Measurements from ENCODE around the gene MAPKAPK3.
"Not testable (repeated sequence)": the region's sequence is repeated elsewhere in the genome, so short reads cannot be mapped to it uniquely, and the experiment has no call there.

MAPKAPK3 gene

GRCh38 chr3:50658416-50658815 lies 41.5 kb downstream of the MAPKAPK3 start:
- no peak for DNase-seq (ENCODE audit: extremely low spot score)
- CTCF ChIA-PET, result interaction anchor here (1.2 to 1.4 kb wide), 3 partner anchors 9 to 43 kb away, joined by 3 to 4 read pairs (median 4); no protein-coding TSS in a partner anchor
- POLR2A ChIA-PET, result no interaction called here
- TF ChIP-seq CTCF (IDR thresholded peaks at IDR 0.05; ENCODE audit: control extremely low read depth, extremely low read depth, low read depth, missing control alignments), result no peak

- no peak for TF ChIP-seq CTCF (IDR thresholded peaks at IDR 0.05; ENCODE audit: control extremely low read depth, extremely low read depth, low read depth, missing control alignments)
- CTCF ChIA-PET, result interaction anchor here (1.2 to 1.4 kb wide), 2 partner anchors 9 to 43 kb away, joined by 3 to 4 read pairs; no protein-coding TSS in a partner anchor
- POLR2A ChIA-PET, result no interaction called here
Observed at GRCh38 chr3:50658831-50659230, 41.9 kb downstream of the MAPKAPK3 start.

GRCh38 chr3:50660386-50660785 lies 43.4 kb downstream of the MAPKAPK3 start:
- CTCF ChIA-PET, result no interaction called here
- TF ChIP-seq CTCF (IDR thresholded peaks at IDR 0.05; ENCODE audit: control extremely low read depth, extremely low read depth, low read depth, missing control alignments), result no peak
- POLR2A ChIA-PET, result no interaction called here
- no peak for DNase-seq (ENCODE audit: extremely low spot score)

More at GRCh38 chr3:50658831-50659230, 41.9 kb downstream of the MAPKAPK3 start:
- DNase-seq (ENCODE audit: extremely low spot score), result no peak

GRCh38 chr3:50661321-50661837 lies 44.4 kb downstream of the MAPKAPK3 start:
- CTCF ChIA-PET, result interaction anchor here (1.0 kb wide), 1 partner anchor 20 kb away, joined by 3 read pairs; no protein-coding TSS in a partner anchor
- DNase-seq (ENCODE audit: extremely low spot score), result no peak
- no peak for TF ChIP-seq CTCF (IDR thresholded peaks at IDR 0.05; ENCODE audit: control extremely low read depth, extremely low read depth, low read depth, missing control alignments)
- POLR2A ChIA-PET, result no interaction called here

GRCh38 chr3:50662408-50662807 lies 45.5 kb downstream of the MAPKAPK3 start:
- ChIA-PET POLR2A (no interaction called here), CTCF (interaction anchor here (1.0 to 1.4 kb wide), 3 partner anchors 9 to 46 kb away, joined by 3 to 4 read pairs (median 4); partner anchors contain the start of gene MAPKAPK3)
- DNase-seq (ENCODE audit: extremely low spot score), result no peak
- TF ChIP-seq CTCF (IDR thresholded peaks at IDR 0.05; ENCODE audit: control extremely low read depth, extremely low read depth, low read depth, missing control alignments), result no peak

- no peak for TF ChIP-seq CTCF (IDR thresholded peaks at IDR 0.05; ENCODE audit: control extremely low read depth, extremely low read depth, low read depth, missing control alignments)
- ChIA-PET CTCF (no interaction called here), POLR2A (no interaction called here)
- DNase-seq (ENCODE audit: extremely low spot score), result no peak
Observed at GRCh38 chr3:50665081-50665840, 48.3 kb downstream of the MAPKAPK3 start.

- DNase-seq (ENCODE audit: extremely low spot score); POLR2A ChIA-PET: not testable (repeated sequence)
- CTCF ChIA-PET, result interaction anchor here (1.3 kb wide), 1 partner anchor 95 kb away, joined by 3 read pairs; no protein-coding TSS in a partner anchor
Observed at GRCh38 chr3:50665841-50666115, 48.8 kb downstream of the MAPKAPK3 start.
